SHP77 (cell line): ENCODE data around the gene GSTCD.
"Not testable (repeated sequence)": the region's sequence is repeated elsewhere in the genome, so short reads cannot be mapped to it uniquely, and the experiment has no call there.

Source experiments
- DNase-seq, 2 experiments: peaks; one replicate each; lab custom pipeline; 2025; lab: John Stamatoyannopoulos, UW

The GSTCD gene

DNA sequence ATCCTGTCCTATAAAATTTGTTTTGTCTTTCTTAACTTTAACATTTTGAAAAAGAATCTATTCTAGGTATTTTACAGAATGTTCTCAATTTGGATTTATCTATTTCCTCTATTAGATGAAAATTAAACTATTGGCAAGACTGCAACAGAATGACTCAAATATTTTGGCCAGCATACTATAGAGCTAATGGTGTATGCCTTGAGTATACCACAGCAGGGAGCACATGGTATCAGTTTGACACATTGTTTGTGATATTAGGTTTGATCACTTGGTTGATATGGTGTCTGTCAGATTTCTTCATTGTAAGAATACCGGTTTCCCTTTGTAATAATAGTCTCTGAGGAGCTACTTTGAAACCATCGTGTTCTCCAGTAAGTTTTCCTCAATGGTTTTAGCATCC is 98.9 kb downstream of the GSTCD start:
- no peak for DNase-seq

DNA sequence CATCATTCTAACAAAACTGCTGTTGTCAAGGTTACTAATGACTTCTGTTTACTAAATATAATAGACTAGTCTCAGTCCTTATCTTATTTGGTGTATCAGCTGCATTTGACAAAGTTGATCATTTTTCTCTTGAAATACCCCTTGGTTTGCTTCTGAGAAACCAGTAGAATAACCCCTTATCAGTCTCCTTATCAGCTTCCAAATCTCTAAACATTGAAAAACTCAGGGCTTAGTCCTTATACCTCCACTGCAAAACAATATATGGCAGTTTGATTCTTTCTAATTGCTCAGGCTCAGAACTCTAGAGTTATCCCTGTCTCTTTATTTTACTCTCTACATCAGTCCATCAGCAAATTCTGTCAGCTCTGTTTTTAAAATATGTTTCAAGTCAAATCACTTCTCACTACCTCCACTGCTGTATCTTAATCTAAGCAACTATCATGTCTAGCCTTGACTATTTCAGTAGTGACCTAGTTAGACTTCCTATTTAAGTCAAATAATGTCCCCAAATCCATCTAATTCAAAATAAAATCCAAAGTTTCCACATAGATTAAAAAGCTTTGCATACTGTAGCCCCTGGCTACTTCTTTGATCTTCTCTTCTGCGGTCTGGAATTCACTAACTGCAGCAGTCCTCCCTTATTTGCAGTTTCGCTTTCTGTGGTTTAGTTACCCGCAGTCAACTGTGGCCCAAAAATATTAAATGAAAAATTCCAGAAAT is 99.6 kb downstream of the GSTCD start:
- DNase-seq = no peak

DNA sequence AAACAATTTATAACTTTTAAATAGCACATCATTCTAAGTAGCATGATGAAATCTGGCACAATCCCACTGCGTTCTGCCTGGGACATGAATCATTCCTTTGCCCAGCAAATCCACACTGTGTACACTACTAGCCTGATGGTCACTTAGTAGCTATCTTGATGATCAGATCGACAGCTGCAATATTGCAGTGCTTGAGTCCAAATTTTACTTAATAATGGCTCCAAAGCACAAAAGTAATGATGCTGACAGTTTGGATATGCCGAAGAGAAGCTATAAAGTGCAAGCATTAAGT is 100.1 kb downstream of the GSTCD start:
- peak in 1 of 2 experiments; percentile 1 for DNase-seq

DNA sequence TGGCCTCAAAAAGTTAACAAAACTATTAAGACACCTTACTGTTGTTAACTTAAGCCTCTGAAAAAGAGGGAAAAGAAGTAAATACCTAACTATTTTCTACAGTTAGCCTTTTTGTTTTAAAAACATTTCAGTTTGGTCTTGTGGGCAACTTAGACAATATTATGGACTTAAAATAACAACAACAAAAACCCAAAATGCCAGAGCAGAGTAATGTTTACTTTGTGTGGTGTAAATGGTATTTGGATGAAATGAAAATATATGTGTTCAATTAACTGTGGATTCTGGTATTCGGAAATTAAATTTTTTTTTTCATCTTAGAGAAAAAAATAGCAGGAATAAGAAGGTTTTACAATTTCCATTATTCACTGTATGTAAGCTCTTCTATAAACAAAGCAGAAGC is 107.1 kb downstream of the GSTCD start:
- DNase-seq = no peak

DNA sequence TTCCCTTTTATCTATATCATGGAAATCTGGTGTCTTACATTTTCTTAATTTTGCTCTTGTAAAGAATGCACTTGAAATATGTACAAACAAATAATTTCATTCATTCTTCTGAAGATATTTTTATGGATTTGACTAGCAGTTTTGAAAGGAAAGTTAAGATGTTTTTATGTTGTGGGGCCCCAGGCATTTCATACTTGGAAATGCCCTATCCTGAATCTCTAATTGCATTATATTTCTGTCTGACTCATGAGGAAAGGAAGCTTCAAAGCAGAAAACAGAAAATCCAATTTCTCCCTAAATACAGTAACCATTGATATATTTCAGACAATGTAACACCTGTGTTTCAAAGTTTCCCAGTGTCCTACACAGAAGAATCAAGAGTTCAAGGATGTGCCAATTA is 113.5 kb downstream of the GSTCD start:
- DNase-seq = no peak

DNA sequence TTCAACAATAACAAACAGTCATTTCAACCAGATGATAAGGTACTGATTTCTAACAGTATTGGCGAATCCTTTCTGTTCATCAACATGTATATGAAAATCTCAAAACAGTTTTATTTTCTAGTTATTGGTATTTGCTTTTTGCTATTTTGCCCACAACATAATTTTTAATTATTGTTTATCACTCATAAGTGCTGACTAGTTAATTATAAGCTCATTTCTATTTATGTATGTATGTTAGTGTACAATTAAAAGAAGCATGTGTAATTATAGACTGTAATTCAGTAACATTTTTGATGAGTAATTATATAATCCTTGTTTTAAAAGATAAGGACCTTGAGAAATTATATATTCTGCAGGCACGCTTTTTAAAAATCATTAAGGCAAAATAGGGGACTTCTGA is 119.5 kb downstream of the GSTCD start:
- DNase-seq = no peak

DNA sequence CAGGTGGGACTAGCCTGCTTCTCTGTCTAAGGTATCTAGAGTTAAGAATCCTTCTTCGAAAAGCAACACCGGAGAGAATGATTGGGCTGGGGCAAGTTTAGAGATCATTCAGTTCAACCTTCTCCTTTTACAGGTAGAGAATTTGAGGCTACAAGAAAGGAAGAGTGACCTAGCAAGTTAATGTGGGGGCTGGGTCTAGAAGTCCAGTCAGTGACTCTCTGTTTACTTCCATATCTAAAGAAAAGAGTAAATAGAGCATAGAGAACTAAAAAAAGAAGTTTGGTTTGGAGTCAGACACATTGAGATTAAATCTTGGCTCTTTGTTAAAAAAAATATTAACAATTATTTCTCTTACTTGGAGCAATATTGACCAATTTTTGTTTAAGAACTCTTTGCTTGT is 122.6 kb downstream of the GSTCD start:
- DNase-seq = no peak

DNA sequence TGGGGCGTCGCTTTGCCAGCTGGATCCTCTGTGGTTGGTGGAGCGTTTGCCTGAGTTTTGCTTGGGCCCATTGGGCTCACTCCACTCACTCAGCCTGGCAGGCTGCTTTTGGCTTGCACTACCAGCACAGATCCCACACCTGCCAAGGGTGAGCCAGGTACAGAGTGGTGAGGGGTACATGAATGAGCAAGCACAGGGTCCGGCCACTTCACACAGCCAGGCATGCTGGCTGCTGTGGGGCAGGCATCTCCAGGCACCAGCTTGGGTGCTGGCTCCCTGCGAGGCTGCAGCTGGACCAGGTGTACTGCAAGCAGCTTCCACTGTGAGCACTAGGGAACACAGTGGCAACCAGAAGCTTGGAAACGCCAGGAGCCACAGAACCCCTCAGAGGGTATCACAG is 126.6 kb downstream of the GSTCD start:
- no peak for DNase-seq

DNA sequence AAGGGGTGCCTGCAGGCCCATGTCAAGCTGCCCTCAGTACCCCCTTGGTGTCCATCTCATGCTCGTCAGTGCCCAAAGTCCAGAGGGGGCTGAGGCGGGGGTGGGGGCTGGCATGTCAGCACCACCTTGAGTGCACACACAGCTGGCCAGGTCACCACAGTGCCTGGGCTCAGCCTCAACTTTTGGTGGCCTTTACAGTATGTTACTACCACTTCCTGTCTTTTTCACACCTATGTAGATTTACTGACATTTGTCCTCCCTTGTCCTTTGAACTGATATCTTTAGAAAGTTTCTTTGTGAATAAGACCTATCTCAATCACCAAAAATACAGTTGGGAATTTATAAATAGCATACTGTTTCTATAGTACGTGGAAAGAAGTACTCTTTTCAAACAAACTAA is 128.0 kb downstream of the GSTCD start:
- no peak for DNase-seq

DNA sequence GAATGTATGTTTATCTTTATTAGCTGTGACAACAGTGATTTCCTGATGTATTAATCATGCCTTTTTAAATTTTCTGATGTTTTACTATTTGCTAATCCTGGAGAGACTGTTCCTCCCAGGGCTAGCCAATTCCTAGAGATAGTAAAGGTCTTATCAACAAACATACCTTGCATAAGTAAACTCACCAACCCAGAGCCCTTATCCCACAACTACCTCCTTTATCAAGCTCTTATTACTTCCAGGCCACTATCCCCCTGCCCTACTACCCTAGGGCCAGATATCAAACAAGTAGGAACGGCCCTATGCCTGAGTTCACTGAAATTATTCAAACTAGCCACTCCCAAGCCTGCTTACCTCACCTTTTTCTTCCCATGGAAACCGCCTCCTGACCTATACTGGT is 128.5 kb downstream of the GSTCD start:
- no peak for DNase-seq

DNA sequence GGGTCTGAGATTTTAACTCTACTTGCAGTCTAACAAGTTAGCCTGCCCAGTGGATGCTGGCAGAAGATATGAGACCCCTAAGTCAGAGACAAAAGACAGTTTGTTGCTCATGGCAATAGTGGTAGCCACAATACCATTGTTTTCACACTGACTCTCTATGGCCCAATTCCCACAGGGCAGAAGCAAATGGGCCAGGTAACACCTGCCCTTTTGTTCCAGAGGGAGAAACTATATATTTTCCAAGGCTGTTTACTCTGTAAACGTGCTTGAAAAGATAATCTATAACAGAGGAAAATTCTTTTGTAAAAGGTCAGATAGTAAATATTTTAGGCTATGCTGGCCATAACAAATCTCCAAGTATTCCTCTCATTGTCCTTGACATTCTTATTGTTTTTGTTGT is 129.5 kb downstream of the GSTCD start:
- DNase-seq = no peak

DNA sequence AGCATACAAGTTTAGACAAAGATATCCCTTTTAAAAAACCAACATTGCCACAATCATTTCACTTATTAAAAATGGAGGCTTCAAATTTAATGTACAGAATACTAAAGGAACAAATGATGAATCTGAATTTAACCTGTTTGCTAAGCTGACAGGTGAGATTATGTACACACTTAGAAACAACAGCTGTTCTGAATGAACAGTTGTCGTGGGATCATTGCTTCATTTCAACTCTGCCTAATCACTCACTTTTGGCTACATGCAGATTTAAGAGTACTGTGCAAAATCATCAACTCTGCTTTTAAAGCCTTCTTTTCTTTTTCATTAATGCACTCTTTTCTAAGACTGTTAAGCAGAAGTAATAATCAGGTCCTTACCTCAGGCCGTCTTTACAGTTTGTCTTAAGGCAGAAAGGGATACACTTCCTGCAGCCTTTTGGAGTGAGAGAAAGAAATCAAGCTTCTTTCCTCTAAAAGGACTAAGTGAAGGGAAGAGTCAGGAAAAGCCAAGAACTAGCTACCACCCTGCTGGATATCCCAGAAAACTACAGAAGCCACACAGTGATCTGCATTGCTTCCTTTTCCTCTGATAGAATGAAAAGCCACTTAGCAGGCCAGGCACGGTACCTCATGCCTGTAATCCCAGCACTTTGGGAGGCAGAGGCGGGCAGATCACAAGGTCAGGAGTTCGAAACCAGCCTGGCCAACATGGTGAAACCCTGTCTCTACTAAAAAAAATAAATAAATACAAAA is 132.0 kb downstream of the GSTCD start:
- DNase-seq = no peak

DNA sequence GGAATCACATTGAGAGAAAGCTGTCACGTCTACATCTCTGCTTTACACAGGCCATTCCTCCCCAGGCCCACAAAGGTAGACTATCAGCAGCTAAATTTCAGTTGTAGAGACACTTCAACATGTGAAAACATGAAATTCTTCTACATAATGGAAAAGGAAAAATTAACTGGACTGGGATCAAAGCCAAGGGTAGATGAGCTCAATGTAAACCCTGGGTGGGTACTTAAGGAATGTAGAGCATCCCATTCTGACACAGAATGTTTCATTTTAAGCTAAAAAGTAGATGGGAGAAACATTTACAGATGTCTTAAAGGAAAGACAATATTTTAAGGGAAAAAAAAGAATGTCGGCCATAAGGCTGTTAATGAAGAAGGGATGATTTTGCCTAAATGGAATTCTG is 135.4 kb downstream of the GSTCD start:
- no peak for DNase-seq

DNA sequence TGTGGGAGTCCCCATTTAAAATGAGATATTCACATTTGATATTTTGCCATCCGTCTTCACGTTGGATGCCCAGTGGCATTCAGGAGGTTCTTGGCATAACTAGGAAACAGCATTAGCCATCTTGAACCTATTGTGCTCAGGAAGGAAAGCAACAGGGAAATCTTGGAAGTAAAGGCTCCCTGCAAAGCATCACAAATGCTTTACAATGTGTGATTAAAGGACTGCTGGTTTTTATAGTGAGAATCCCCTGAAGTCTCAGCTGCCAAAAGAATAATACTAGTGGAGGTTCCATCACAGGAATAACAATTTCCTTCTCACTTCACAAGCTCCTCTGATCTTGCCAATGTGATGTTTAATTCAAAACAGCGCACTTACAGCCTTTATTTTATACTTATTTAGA is 137.0 kb downstream of the GSTCD start:
- no peak for DNase-seq

DNA sequence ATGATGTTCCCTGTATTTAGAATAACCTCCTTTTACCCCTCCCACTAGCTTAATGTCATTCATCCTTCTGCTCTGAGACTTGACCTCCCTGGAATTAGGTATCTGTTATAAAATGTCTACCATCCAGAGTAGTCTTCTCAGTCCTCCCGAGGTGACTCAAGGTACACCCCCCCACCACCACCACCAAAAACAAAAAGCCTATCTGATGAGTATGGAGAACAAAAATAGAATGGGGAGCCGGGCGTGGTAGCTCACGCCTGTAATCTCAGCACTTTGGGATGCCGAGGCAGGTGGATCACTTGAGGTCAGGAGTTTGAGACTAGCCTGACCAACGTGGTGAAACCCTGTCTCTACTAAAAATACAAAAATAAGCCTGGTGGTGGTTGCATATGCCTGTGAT is 139.8 kb downstream of the GSTCD start:
- not testable (repeated sequence) for DNase-seq

DNA sequence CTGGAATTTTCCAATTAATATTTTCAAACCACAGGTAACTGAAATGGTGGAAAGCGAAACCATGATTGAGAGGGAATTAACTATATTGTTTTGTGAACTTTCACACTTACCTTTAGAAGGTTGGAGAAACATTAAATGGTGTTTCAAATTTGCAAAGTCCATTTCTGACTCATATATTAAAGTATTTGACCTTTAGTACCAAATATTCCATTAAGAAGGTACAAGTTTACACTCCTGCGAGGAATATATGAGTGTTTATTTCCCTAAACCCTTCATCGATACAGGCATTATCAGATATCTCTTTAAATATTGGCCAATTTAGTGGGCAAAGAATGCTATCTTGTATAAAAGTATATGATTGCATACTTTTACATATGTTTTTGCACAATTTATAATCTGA is 142.6 kb downstream of the GSTCD start:
- DNase-seq = no peak

DNA sequence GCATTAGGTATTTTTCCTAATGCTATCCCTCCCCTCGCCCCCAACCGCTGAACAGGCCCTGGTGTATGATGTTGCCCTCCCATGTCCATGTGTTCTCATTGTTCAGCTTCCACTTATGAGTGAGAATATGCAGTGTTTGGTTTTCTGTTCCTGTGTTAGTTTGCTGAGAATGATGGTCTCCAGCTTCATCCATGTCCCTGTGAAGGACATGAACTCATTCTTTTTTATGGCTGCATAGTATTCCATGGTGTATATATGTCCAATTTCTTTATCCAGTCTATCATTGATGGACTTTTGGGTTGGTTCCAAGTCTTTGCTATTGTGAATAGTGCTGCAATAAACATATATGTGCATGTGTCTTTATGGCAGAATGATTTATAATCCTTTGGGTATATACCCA is 143.6 kb downstream of the GSTCD start:
- DNase-seq = not testable (repeated sequence)

DNA sequence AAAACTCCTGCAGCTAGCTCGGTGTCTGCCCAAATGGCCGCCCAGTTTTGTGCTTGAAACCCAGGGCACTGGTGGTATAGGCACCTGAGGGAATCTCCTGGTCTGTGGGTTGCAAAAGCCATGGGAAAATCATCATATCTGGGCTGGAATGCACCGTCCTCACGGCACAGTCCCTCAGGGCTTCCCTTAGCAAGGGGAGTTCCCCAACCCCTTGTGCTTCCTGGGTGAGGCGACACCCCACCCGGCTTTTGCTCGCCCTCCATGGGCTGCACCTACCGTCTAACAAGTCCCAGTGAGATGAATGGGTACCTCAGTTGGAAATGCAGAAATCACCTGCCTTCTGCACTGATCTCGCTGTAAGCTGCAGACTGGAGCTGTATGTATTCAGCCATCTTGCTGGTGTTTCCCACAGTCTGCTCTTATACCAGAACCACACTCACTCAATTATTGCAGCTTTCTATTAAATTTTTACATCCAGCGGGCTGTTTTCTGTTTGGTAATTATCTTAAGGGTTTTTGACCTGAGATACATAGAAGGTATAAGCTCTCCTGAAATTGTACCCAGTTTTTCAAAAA is 150.0 kb downstream of the GSTCD start:
- no peak for DNase-seq

DNA sequence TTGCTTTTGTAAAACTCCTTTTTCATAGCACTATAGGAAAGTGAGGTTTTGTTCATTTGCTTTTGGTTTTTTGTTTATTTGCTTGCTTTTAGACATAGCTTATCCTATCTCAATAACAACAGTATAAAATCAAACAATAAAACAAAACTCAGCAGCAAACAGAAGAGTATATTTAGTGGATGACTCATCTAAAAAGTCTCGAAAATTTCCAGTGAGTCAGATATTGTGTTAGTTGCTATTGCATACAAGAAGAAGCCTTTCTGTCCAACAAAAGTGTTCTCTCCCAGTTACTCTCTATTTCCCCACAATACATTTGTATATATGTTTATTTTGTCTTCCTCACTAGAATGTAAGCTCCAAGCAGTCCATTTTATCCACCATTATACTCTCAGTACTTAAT is 150.6 kb downstream of the GSTCD start:
- DNase-seq = no peak

DNA sequence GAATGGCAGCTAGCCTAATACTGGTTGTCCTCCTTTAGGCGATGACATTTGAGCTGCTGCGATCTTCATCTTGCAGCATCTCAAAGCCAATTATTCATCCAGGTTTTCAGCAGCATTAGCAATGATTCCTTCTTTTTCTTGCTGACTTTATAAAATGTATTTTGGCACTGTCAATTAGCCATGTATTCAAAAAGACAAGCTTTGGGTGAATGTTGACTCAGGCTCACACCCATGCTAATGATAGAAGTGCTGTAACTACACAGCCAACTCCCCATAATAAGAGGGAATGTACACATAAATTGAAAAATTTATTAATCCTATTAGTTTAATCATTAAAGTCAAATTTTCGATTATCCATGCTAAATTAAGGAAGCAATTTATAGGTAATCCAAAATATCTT is 162.4 kb downstream of the GSTCD start:
- DNase-seq = no peak

DNA sequence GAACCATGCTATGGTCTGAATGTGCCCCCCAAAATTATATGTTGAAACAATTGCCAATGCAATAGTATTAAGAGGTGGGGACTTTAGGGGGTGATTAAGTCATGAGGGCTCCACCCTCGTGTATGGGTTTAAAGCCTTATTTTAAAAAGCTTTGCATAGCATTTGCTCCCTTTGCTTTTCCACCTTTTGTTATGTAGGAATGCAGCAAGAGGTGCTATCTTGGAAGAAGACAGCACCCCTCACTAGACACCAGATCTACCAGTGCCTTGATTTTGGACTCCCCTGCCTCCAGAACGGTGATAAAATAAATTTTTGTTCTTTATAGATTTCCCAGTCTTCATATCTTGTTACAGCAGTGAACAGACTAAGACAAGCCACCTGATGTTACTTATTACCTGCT is 163.4 kb downstream of the GSTCD start:
- DNase-seq = no peak

DNA sequence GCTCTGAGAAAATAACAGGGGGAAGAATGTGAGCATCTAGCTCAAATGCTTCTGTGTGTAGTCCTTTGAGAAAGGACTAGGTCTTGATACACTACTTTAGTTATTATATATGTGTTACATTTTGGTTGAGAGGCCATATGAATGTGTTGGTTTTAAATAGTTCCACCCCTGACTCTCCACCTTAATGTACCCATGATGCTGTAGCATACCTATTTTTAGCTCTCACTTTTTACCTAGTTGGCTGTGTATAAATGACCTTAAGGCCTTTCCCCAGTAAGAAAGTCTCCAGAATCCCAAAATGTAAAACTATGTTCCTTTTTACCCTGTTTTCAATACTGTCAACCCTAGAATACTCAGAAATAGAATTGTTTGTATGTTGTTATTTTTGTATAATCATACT is 166.6 kb downstream of the GSTCD start:
- DNase-seq = no peak

DNA sequence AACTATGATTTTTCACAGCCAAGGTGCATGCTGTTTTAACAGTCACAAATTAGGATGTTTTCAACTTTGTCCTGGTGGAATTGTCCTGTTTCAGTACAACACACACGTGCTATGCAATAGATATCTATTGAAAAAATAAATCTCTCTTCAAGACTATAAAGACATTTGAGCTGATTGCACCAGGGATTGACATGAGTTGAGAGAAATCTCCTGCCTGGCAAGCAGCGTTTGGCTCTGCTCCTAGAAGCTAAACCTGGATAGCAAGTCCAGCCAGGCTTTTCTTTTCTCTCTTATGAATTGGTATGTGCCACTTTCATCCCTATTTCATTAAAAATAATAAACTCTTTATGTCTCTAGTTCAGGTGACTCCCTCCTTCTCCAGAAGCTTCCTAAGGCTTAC is 170.1 kb downstream of the GSTCD start:
- DNase-seq = no peak

DNA sequence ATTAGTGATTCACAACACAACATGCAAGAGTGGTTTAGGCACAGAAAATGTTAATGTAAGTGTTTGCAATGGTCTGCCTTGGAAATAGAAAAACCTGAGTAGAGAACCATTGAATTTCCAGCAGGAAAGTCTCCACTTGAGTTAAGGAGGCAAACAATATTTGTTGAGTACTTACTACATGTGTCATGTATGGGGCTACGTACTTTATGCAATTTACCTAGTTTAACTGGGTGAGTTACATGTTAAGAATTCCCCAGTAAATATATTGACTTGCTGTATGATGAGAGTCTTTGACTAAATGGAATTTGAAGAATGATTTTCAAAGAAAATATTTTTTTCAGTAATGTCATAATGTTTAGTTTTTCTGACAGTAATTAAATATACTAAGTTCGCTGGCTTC is 178.9 kb downstream of the GSTCD start:
- no peak for DNase-seq
